Cardiac muscle cell (in vitro differentiated cells and primary cell): ENCODE results near the gene RIC3. TPM values are rescaled to one million over a fixed set of nuclear protein-coding genes. Genes with fewer than 3 reads are reported as not detected.

Experiments used
- DNase-seq, 2 donors: peaks; one replicate each; pipeline versions ENCODE4 v3.0.0 to v3.0.0-alpha.2; 2010 to 2017; ENCODE audit warnings: low read depth in 1 of 2, low spot score in 1 of 2
- H3K27ac ChIP-seq: fragments of 200-600 bp; sonication (generic); 2 replicates; pipeline ENCODE4 v1.5.1; 2016
- H3K27me3 ChIP-seq: fragments of 200-600 bp; sonication (generic); 2 replicates; pipeline ENCODE4 v1.6.0; 2016; ENCODE audit warnings: control low read depth
- H3K36me3 ChIP-seq: fragments of 200-600 bp; sonication (generic); 2 replicates; pipeline ENCODE4 v1.5.1; 2016; ENCODE audit warnings: control low read depth
- H3K4me1 ChIP-seq: fragments of 200-600 bp; sonication (generic); 2 replicates; pipeline ENCODE4 v1.8.1; 2017; ENCODE audit warnings: low read depth, mild to moderate bottlenecking, mixed run types
- H3K4me3 ChIP-seq: fragments of 200-600 bp; sonication (generic); 2 replicates; pipeline ENCODE4 v1.5.1; 2016; ENCODE audit warnings: mild to moderate bottlenecking
- H3K9me3 ChIP-seq: fragments of 200-600 bp; sonication (generic); 2 replicates; pipeline ENCODE4 v1.5.1; 2017; ENCODE audit warnings: low read depth, mild to moderate bottlenecking, control low read depth
- CTCF ChIP-seq: IDR thresholded peaks from 2 replicates; pipeline ENCODE4 v1.5.1; 2012; ENCODE audit warnings: low read depth, mild to moderate bottlenecking, low read length
- polyA plus RNA-seq: library from polyadenylated mRNA; unstranded; fragments of >200 nt; fragmentation: Nextera tagmentation; extraction: Ambion mirVana; gene quantifications from 2 replicates; pipeline ENCODE4 v1.2.1, GENCODE V29; 2016
- total RNA-seq: library from RNA; depleted of rRNA; stranded (reverse); fragments of >200 nt; gene quantifications from 2 replicates; pipeline ENCODE4 v1.2.3, GENCODE V29; 2016

Gene RIC3
- total and polyA plus RNA-seq, 2 experiments from 2014 or later: 14.3 to 22.1 TPM

GRCh38 chr11:8093931-8094575 lies 74.8 kb downstream of the RIC3 start:
- no peak overlapping the region for H3K27ac ChIP-seq
- peaks cover under 1% of the 10 kb centered on the region for H3K36me3 ChIP-seq
- H3K27me3 ChIP-seq: no peaks in the 10 kb centered on the region
- TF ChIP-seq CTCF: no peak
- DNase-seq: no peak
- H3K4me1 ChIP-seq: no peaks in the 10 kb centered on the region
- no peak overlapping the region for H3K4me3 ChIP-seq
- H3K9me3 ChIP-seq: no peaks in the 10 kb centered on the region

GRCh38 chr11:8092587-8093424 lies 76.0 kb downstream of the RIC3 start:
- Histone ChIP-seq H3K4me1 (no peaks in the 10 kb centered on the region), H3K27ac (no peak overlapping the region), H3K36me3 (no peaks in the 10 kb centered on the region), H3K4me3 (no peak overlapping the region), H3K27me3 (no peaks in the 10 kb centered on the region), H3K9me3 (no peaks in the 10 kb centered on the region)
- TF ChIP-seq CTCF: peak; percentile 83
- DNase-seq: peak; percentile 66 to 80

- no peak overlapping the region for H3K27ac ChIP-seq
- no peaks in the 10 kb centered on the region for H3K27me3 ChIP-seq
- no peak for DNase-seq
- no peaks in the 10 kb centered on the region for H3K36me3 ChIP-seq
- no peak overlapping the region for H3K4me3 ChIP-seq
- TF ChIP-seq CTCF: no peak
- no peaks in the 10 kb centered on the region for H3K9me3 ChIP-seq
- no peaks in the 10 kb centered on the region for H3K4me1 ChIP-seq
Measured at GRCh38 chr11:8091721-8092120, 77.1 kb downstream of the RIC3 start.

- peak; percentile 46 to 78 for DNase-seq
- Histone ChIP-seq H3K4me3 (no peak overlapping the region), H3K27me3 (no peaks in the 10 kb centered on the region), H3K36me3 (no peaks in the 10 kb centered on the region), H3K27ac (no peak overlapping the region), H3K4me1 (peaks cover 4% of the 10 kb centered on the region), H3K9me3 (no peaks in the 10 kb centered on the region)
- peak; percentile 67 for TF ChIP-seq CTCF
Measured at GRCh38 chr11:8090756-8091155, 78.1 kb downstream of the RIC3 start.

GRCh38 chr11:8089791-8090510 lies 78.9 kb downstream of the RIC3 start:
- H3K9me3 ChIP-seq: no peaks in the 10 kb centered on the region
- H3K27ac ChIP-seq: no peak overlapping the region
- H3K27me3 ChIP-seq: no peaks in the 10 kb centered on the region
- peaks cover 6% of the 10 kb centered on the region for H3K4me1 ChIP-seq
- no peak for TF ChIP-seq CTCF
- H3K36me3 ChIP-seq: no peaks in the 10 kb centered on the region
- DNase-seq: no peak
- no peak overlapping the region for H3K4me3 ChIP-seq
